Left renal cortex interstitium (tissue), 4 donors: ENCODE results near the gene PDGFC. TPM values are rescaled to one million over a fixed set of nuclear protein-coding genes. Genes with fewer than 3 reads are reported as not detected.

Experiments used
- polyA plus RNA-seq, 4 donors: library from polyadenylated mRNA; unstranded; fragments of 120-200 nt; gene quantifications; one replicate each; pipeline ENCODE4 v1.2.1, GENCODE V29; 2013; ENCODE audit not compliant: insufficient read length in 4 of 4

The PDGFC gene
- polyA plus RNA-seq, 4 donors, result 63.3 to 81.1 (median 70.3) TPM

Other genes starting within 250 kb of the PDGFC start
- gene GLRB, start 104.4 kb upstream of the PDGFC start, polyA plus RNA-seq, result 10 to 100 TPM; 13.2 to 16.5 (median 13.5) TPM
- 1 to 10 TPM in 3 of 4 donors, under 1 TPM in 1; 0.87 to 2.1 (median 1.3) TPM for gene GRIA2, start 248.9 kb upstream of the PDGFC start, polyA plus RNA-seq